Measurements from ENCODE around the gene PCBP3. TPM values are rescaled to one million over a fixed set of nuclear protein-coding genes. Genes with fewer than 3 reads are reported as not detected.

Gene PCBP3
- total RNA-seq, 6 experiments from 2014 or later: not detected

GRCh38 chr21:45991606-45992300, 348.2 kb downstream of the PCBP3 start:
- Mint-ChIP-seq H3K36me3 (ENCODE audit: low read depth) (no peaks in the 10 kb centered on the region; the same call in 1 of the 2 replicates), H3K27me3 (ENCODE audit: insufficient read depth) (no peaks in the 10 kb centered on the region; the same call in 1 of the 2 replicates), H3K4me1 (ENCODE audit: low read depth) (no peaks in the 10 kb centered on the region; the same call in 1 of the 2 replicates), H3K4me3 (no peak overlapping the region), H3K9me3 (no peaks in the 10 kb centered on the region), H3K27ac (no peak overlapping the region)
- TF ChIP-seq CTCF (IDR thresholded peaks at IDR 0.05): no peak
- no peak for DNase-seq

Other genes starting within 250 kb of the PCBP3 start
- 10 to 100 TPM; 39.8 to 93.5 (median 86.8) TPM for gene COL18A1, start 238.6 kb upstream of the PCBP3 start, total RNA-seq (2021; fragmentation: NEBNext Ultra II Directional; extraction: Animal tissue kit (Norgen Biotek cat#: 25700))
- 10 to 100 TPM; 12.3 to 15.9 (median 14.6) TPM for gene SLC19A1, start 101.3 kb upstream of the PCBP3 start, total RNA-seq (2021; fragmentation: NEBNext Ultra II Directional; extraction: Animal tissue kit (Norgen Biotek cat#: 25700))

All from HFFc6 (cell line).